Measurements from ENCODE around the gene NDNF. TPM values are rescaled to one million over a fixed set of nuclear protein-coding genes. Genes with fewer than 3 reads are reported as not detected.

Gene NDNF
- total RNA-seq, 4 donors from 2014 or later: 2.7 to 7.7 (median 4.0) TPM

- Histone ChIP-seq H3K9me3 (no peaks in the 10 kb centered on the region), H3K36me3 (no peaks in the 10 kb centered on the region), H3K4me3 (replicated peaks in 1 of 3) (no peak overlapping the region), H3K27me3 (no peaks in the 10 kb centered on the region), H3K4me1 (peaks cover 0 to 7% of the 10 kb centered on the region in 2 donors), H3K27ac (no peak overlapping the region)
- intact Hi-C loops (cut with DNase I): no loop called here
- peak; percentile 48 to 49 for DNase-seq
- no peak for TF ChIP-seq CTCF (IDR thresholded peaks at IDR 0.05)
- TF ChIP-seq POLR2A (IDR thresholded peaks at IDR 0.05): no peak
- WGBS, 2 donors: 38 to 43% methylated on average over 2 of the region's 2 CpGs
Observed at GRCh38 chr4:121108557-121108956, 36.2 kb upstream of the NDNF start.

GRCh38 chr4:121107507-121107906 is 35.2 kb upstream of the NDNF start:
- no peak overlapping the region for H3K27ac ChIP-seq
- H3K4me1 ChIP-seq: peaks cover 0 to 7% of the 10 kb centered on the region in 2 donors
- WGBS, 2 donors: 95 to 97% methylated on average over 4 of the region's 4 CpGs
- no peaks in the 10 kb centered on the region for H3K36me3 ChIP-seq
- no peak for TF ChIP-seq CTCF (IDR thresholded peaks at IDR 0.05)
- no peak for TF ChIP-seq POLR2A (IDR thresholded peaks at IDR 0.05)
- no peaks in the 10 kb centered on the region for H3K9me3 ChIP-seq
- intact Hi-C loops (cut with DNase I): no loop called here
- no peak for DNase-seq
- H3K27me3 ChIP-seq: no peaks in the 10 kb centered on the region
- H3K4me3 ChIP-seq (replicated peaks in 1 of 3): no peak overlapping the region

- TF ChIP-seq CTCF (IDR thresholded peaks at IDR 0.05): no peak
- TF ChIP-seq POLR2A (IDR thresholded peaks at IDR 0.05): no peak
- H3K4me3 ChIP-seq (replicated peaks in 1 of 3): no peak overlapping the region
- no peak overlapping the region for H3K27ac ChIP-seq
- intact Hi-C loops (cut with DNase I): no loop called here
- no peaks in the 10 kb centered on the region for H3K27me3 ChIP-seq
- DNase-seq: no peak
- no peaks in the 10 kb centered on the region for H3K4me1 ChIP-seq
- no peaks in the 10 kb centered on the region for H3K9me3 ChIP-seq
- H3K36me3 ChIP-seq: no peaks in the 10 kb centered on the region
- 89 to 91% methylated on average over 2 of the region's 2 CpGs for WGBS, 2 donors
Observed at GRCh38 chr4:121100093-121100775, 27.9 kb upstream of the NDNF start.

GRCh38 chr4:121098266-121098665 is 25.9 kb upstream of the NDNF start:
- Histone ChIP-seq H3K4me3 (replicated peaks in 1 of 3) (no peak overlapping the region), H3K27ac (no peak overlapping the region), H3K27me3 (no peaks in the 10 kb centered on the region), H3K9me3 (no peaks in the 10 kb centered on the region), H3K4me1 (no peaks in the 10 kb centered on the region), H3K36me3 (no peaks in the 10 kb centered on the region)
- TF ChIP-seq POLR2A (IDR thresholded peaks at IDR 0.05): no peak
- no peak for TF ChIP-seq CTCF (IDR thresholded peaks at IDR 0.05)
- 77 to 79% methylated on average over 2 of the region's 2 CpGs for WGBS, 2 donors
- DNase-seq: no peak
- intact Hi-C loops (cut with DNase I): loop anchor here (5.0 kb wide), 2 partner anchors 381 to 946 kb away; no protein-coding TSS in a partner anchor

GRCh38 chr4:121096629-121097028 is 24.3 kb upstream of the NDNF start:
- intact Hi-C loops (cut with DNase I): loop anchor here (5.0 kb wide), 2 partner anchors 379 to 944 kb away; no protein-coding TSS in a partner anchor
- no peak for DNase-seq
- Histone ChIP-seq H3K36me3 (no peaks in the 10 kb centered on the region), H3K4me3 (replicated peaks in 1 of 3) (no peak overlapping the region), H3K27ac (no peak overlapping the region), H3K4me1 (no peaks in the 10 kb centered on the region), H3K27me3 (no peaks in the 10 kb centered on the region), H3K9me3 (no peaks in the 10 kb centered on the region)
- 21 to 26% methylated on average over 2 of the region's 2 CpGs for WGBS, 2 donors
- TF ChIP-seq CTCF (IDR thresholded peaks at IDR 0.05): peak in 4 of 6 experiments; percentile 21 to 68 (median 62)
- TF ChIP-seq POLR2A (IDR thresholded peaks at IDR 0.05): no peak
